Natural killer cell (primary cell): ENCODE results near the gene CHD5. TPM values are rescaled to one million over a fixed set of nuclear protein-coding genes. Genes with fewer than 3 reads are reported as not detected.

Source experiments
- ATAC-seq, 3 donors: fragments of 150-1000 bp in 2 of 3; fragments of 200-7000 bp in 1 of 3; cut with Tn5 transposase; 1 replicate in 1 of 3; 2 replicates in 2 of 3; pipeline ENCODE4 v1.10.0; 2021; ENCODE audit warnings: mild to moderate bottlenecking in 2 of 3, moderate library complexity in 2 of 3
- DNase-seq, 2 donors: peaks; one replicate each; pipeline versions ENCODE4 v3.0.0 to v3.0.0-alpha.2; 2013 to 2021; ENCODE audit warnings: mixed read lengths in 1 of 2
- H3K27ac ChIP-seq: one replicate; pipeline ENCODE4 v1.5.1; 2013; ENCODE audit warnings: mild to moderate bottlenecking, low read length
- H3K27me3 ChIP-seq: one replicate; pipeline ENCODE4 v1.6.1; 2013; ENCODE audit warnings: low read length; ENCODE audit not compliant: control insufficient read depth, insufficient read depth
- H3K36me3 ChIP-seq: one replicate; pipeline ENCODE4 v1.6.1; 2013; ENCODE audit warnings: low read length; ENCODE audit not compliant: control insufficient read depth, insufficient read depth
- H3K4me1 ChIP-seq: one replicate; pipeline ENCODE4 v1.6.1; 2013; ENCODE audit warnings: low read length; ENCODE audit not compliant: control insufficient read depth, insufficient read depth
- H3K4me3 ChIP-seq: one replicate; pipeline ENCODE4 v1.5.1; 2013; ENCODE audit warnings: low read length
- H3K9me3 ChIP-seq: one replicate; pipeline ENCODE4 v1.6.1; 2013; ENCODE audit warnings: low read length; ENCODE audit not compliant: control insufficient read depth, insufficient read depth
- H3K27ac Mint-ChIP-seq, 2 donors: one replicate each; pipeline ENCODE4 v1.8.0; 2022; ENCODE audit warnings: mild to moderate bottlenecking in 2 of 2, mixed read lengths in 2 of 2, moderate library complexity in 1 of 2
- H3K27me3 Mint-ChIP-seq, 2 donors: one replicate each; pipeline ENCODE4 v1.8.0; 2022; ENCODE audit warnings: low read depth in 2 of 2, mixed read lengths in 2 of 2
- H3K36me3 Mint-ChIP-seq: one replicate; pipeline ENCODE4 v1.8.0; 2022; ENCODE audit warnings: mixed read lengths
- H3K4me1 Mint-ChIP-seq, 2 donors: one replicate each; pipeline ENCODE4 v1.8.0; 2022; ENCODE audit warnings: mixed read lengths in 2 of 2
- H3K4me3 Mint-ChIP-seq: one replicate; pipeline ENCODE4 v1.8.0; 2022; ENCODE audit warnings: mild to moderate bottlenecking, moderate library complexity, mixed read lengths
- H3K9me3 Mint-ChIP-seq, 2 donors: one replicate each; pipeline ENCODE4 v1.8.0; 2022; ENCODE audit warnings: mixed read lengths in 2 of 2
- CTCF ChIP-seq: fragments of 200-600 bp; IDR thresholded peaks from one replicate; pipeline ENCODE4 v1.8.0; 2022; ENCODE audit warnings: antibody characterized with exemption
- WGBS: methylation state at CpG from one replicate; pipeline ENCODE4 v1.1.7; 2013; ENCODE audit warnings: missing lambda C conversion rate; ENCODE audit not compliant: insufficient coverage; 5-methylcytosine and 5-hydroxymethylcytosine counted together
- intact Hi-C: fragments of 100-400 bp; cut with micrococcal nuclease; formaldehyde crosslinking; loops from one replicate; pipeline ENCODE4 v1.14.2; 2022
- total RNA-seq, 4 donors: library from RNA; stranded (reverse); fragments of 120-200 nt in 1 of 4; gene quantifications; one replicate each; pipeline versions ENCODE4 v1.2.3 to v1.2.4, GENCODE V29; 2013 to 2022

The CHD5 gene
- total RNA-seq, 3 donors from 2014 or later (not counting 1 experiment from before 2014, with no cell fraction given) = 0.34 to 1.2 (median 0.73) TPM

GRCh38 chr1:6191968-6192367, 11.8 kb upstream of the CHD5 start:
- Histone ChIP-seq H3K9me3 (no peaks in the 10 kb centered on the region), H3K27me3 (no peaks in the 10 kb centered on the region), H3K4me3 (no peak overlapping the region), H3K27ac (no peak overlapping the region), H3K4me1 (no peaks in the 10 kb centered on the region), H3K36me3 (peaks cover 60% of the 10 kb centered on the region)
- Mint-ChIP-seq H3K4me1 (peaks cover 8 to 15% of the 10 kb centered on the region in 2 donors), H3K4me3 (no peak overlapping the region), H3K36me3 (peaks cover 16% of the 10 kb centered on the region), H3K27ac (no peak overlapping the region), H3K9me3 (no peaks in the 10 kb centered on the region), H3K27me3 (no peaks in the 10 kb centered on the region)
- 100% methylated on average over 1 of the region's 1 CpG for WGBS
- no peak for TF ChIP-seq CTCF
- no peak for ATAC-seq
- DNase-seq = no peak
- intact Hi-C loops = no loop called here

- Mint-ChIP-seq H3K27me3 (no peaks in the 10 kb centered on the region), H3K4me1 (peaks cover 14 to 18% of the 10 kb centered on the region in 2 donors), H3K27ac (no peak overlapping the region), H3K4me3 (no peak overlapping the region), H3K36me3 (peaks cover 7% of the 10 kb centered on the region), H3K9me3 (no peaks in the 10 kb centered on the region)
- ATAC-seq (no peak), DNase-seq (no peak)
- peaks cover 42% of the 10 kb centered on the region for H3K36me3 ChIP-seq
- H3K4me1 ChIP-seq = no peaks in the 10 kb centered on the region
- H3K27me3 ChIP-seq = no peaks in the 10 kb centered on the region
- 99% methylated on average over 8 of the region's 8 CpGs for WGBS
- H3K9me3 ChIP-seq = no peaks in the 10 kb centered on the region
- no peak overlapping the region for H3K27ac ChIP-seq
- intact Hi-C loops = no loop called here
- no peak for TF ChIP-seq CTCF
- no peak overlapping the region for H3K4me3 ChIP-seq
These were observed 8.3 kb upstream of the CHD5 start for GRCh38 chr1:6188466-6188865.

GRCh38 chr1:6185635-6186382, 5.7 kb upstream of the CHD5 start:
- Mint-ChIP-seq H3K4me1 (peaks cover 14 to 28% of the 10 kb centered on the region in 2 donors), H3K27me3 (peaks cover 11 to 13% of the 10 kb centered on the region in 2 donors), H3K36me3 (no peaks in the 10 kb centered on the region), H3K4me3 (no peak overlapping the region), H3K9me3 (no peaks in the 10 kb centered on the region), H3K27ac (no peak overlapping the region)
- Histone ChIP-seq H3K27me3 (peaks cover 8% of the 10 kb centered on the region), H3K4me3 (no peak overlapping the region), H3K4me1 (peaks cover 5% of the 10 kb centered on the region), H3K27ac (no peak overlapping the region), H3K36me3 (peaks cover 28% of the 10 kb centered on the region), H3K9me3 (no peaks in the 10 kb centered on the region)
- WGBS = 78% methylated on average over 9 of the region's 10 CpGs
- intact Hi-C loops = no loop called here
- peak in 1 of 2 donors; percentile 59 for DNase-seq
- no peak for ATAC-seq
- TF ChIP-seq CTCF = no peak

- Mint-ChIP-seq H3K27ac (no peak overlapping the region), H3K4me3 (no peak overlapping the region), H3K4me1 (peaks cover 14 to 31% of the 10 kb centered on the region in 2 donors), H3K9me3 (no peaks in the 10 kb centered on the region), H3K36me3 (no peaks in the 10 kb centered on the region), H3K27me3 (peaks cover 12 to 16% of the 10 kb centered on the region in 2 donors)
- Histone ChIP-seq H3K36me3 (peaks cover 23% of the 10 kb centered on the region), H3K27me3 (peaks cover 10% of the 10 kb centered on the region), H3K4me3 (no peak overlapping the region), H3K9me3 (no peaks in the 10 kb centered on the region), H3K4me1 (peaks cover 8% of the 10 kb centered on the region), H3K27ac (no peak overlapping the region)
- no peak for ATAC-seq
- intact Hi-C loops = no loop called here
- TF ChIP-seq CTCF = no peak
- DNase-seq = no peak
- WGBS = 94% methylated on average over 3 of the region's 3 CpGs
These were observed 5.0 kb upstream of the CHD5 start for GRCh38 chr1:6185151-6185550.
